DMS 273 treated with DMSO at 0.1 percent for 48 hours (cell line): ENCODE results near the gene PRR36.
A peak's percentile ranks its signal among the peaks of the same experiment; 100 is the strongest.

Experiments
- DNase-seq: peaks from one replicate; lab custom pipeline; 2025; lab: John Stamatoyannopoulos, UW

PRR36 gene

GRCh38 chr19:7844951-7845350 is 29.2 kb downstream of the PRR36 start:
- DNase-seq, result no peak

GRCh38 chr19:7844405-7844804 is 29.8 kb downstream of the PRR36 start:
- DNase-seq, result no peak

- no peak for DNase-seq
These were observed 30.7 kb downstream of the PRR36 start for GRCh38 chr19:7843521-7843920.

- DNase-seq, result no peak
These were observed 31.4 kb downstream of the PRR36 start for GRCh38 chr19:7842661-7843294.

- no peak for DNase-seq
These were observed 32.2 kb downstream of the PRR36 start for GRCh38 chr19:7841751-7842660.

- no peak for DNase-seq
These were observed 33.6 kb downstream of the PRR36 start for GRCh38 chr19:7840629-7841028.

- DNase-seq, result no peak
These were observed 34.7 kb downstream of the PRR36 start for GRCh38 chr19:7839476-7839875.

GRCh38 chr19:7833225-7834099 is 40.7 kb downstream of the PRR36 start:
- DNase-seq, result peak; percentile 53

GRCh38 chr19:7832781-7833180 is 41.4 kb downstream of the PRR36 start:
- no peak for DNase-seq

- DNase-seq, result no peak
These were observed 42.2 kb downstream of the PRR36 start for GRCh38 chr19:7832009-7832408.

- DNase-seq, result no peak
These were observed 42.7 kb downstream of the PRR36 start for GRCh38 chr19:7831452-7831851.

- DNase-seq, result no peak
These were observed 43.4 kb downstream of the PRR36 start for GRCh38 chr19:7830823-7831222.

- DNase-seq, result no peak
These were observed 43.9 kb downstream of the PRR36 start for GRCh38 chr19:7830272-7830771.

GRCh38 chr19:7829561-7830271 is 44.5 kb downstream of the PRR36 start, which contains the start of gene EVI5L:
TSS of gene EVI5L (plus strand) at chr19:7830218. CDS start at chr19:7846543, 16,325 bp downstream.
- DNase-seq, result peak; percentile 100

- DNase-seq, result no peak
These were observed 45.0 kb downstream of the PRR36 start for GRCh38 chr19:7829166-7829520.

- no peak for DNase-seq
These were observed 50.4 kb downstream of the PRR36 start for GRCh38 chr19:7823686-7824301.

- DNase-seq, result no peak
These were observed 51.2 kb downstream of the PRR36 start for GRCh38 chr19:7822910-7823515.

GRCh38 chr19:7820588-7820987 is 53.6 kb downstream of the PRR36 start:
- DNase-seq, result no peak

GRCh38 chr19:7819337-7819736 is 54.9 kb downstream of the PRR36 start:
- DNase-seq, result no peak

- DNase-seq, result no peak
These were observed 55.4 kb downstream of the PRR36 start for GRCh38 chr19:7818806-7819205.
